GM23338 (cell line): Measurements from ENCODE around the gene GLIPR1. TPM values are rescaled to one million over a fixed set of nuclear protein-coding genes. Genes with fewer than 3 reads are reported as not detected.

Source experiments
- ATAC-seq: fragments of 200-7000 bp; cut with Tn5 transposase; 3 replicates; pipeline ENCODE4 v1.9.1; 2020
- DNase-seq: peaks from one replicate; pipeline ENCODE4 v3.0.0-alpha.2; 2015; ENCODE audit warnings: low spot score
- H2AFZ ChIP-seq: fragments of 200-600 bp; sonication (generic); 2 replicates; pipeline ENCODE4 v1.8.0; 2016; ENCODE audit warnings: antibody characterized with exemption, mild to moderate bottlenecking, moderate library complexity
- H3F3A ChIP-seq: fragments of 200-600 bp; sonication (generic); replicated peaks from 2 replicates; pipeline ENCODE4 v1.8.0; 2017; ENCODE audit warnings: antibody characterized with exemption, mixed run types, low read depth
- H3K27ac ChIP-seq: fragments of 200-600 bp; sonication (generic); 2 replicates; pipeline ENCODE4 v1.6.1; 2016; ENCODE audit warnings: low read depth
- H3K27me3 ChIP-seq: fragments of 200-600 bp; sonication (generic); 2 replicates; pipeline ENCODE4 v1.8.0; 2016; ENCODE audit warnings: mild to moderate bottlenecking, mixed run types, moderate library complexity; ENCODE audit not compliant: insufficient read depth
- H3K36me3 ChIP-seq: fragments of 200-600 bp; sonication (generic); 2 replicates; pipeline ENCODE4 v1.8.0; 2016; ENCODE audit warnings: mild to moderate bottlenecking; ENCODE audit not compliant: insufficient read depth
- H3K4me1 ChIP-seq: fragments of 200-600 bp; sonication (generic); 2 replicates; pipeline ENCODE4 v1.8.0; 2016; ENCODE audit warnings: mild to moderate bottlenecking, moderate library complexity; ENCODE audit not compliant: insufficient read depth
- H3K4me2 ChIP-seq: fragments of 200-600 bp; sonication (generic); 2 replicates; pipeline ENCODE4 v1.7.1; 2017; ENCODE audit warnings: mixed run types
- H3K4me3 ChIP-seq: fragments of 200-600 bp; sonication (generic); 2 replicates; pipeline ENCODE4 v1.6.1; 2016; ENCODE audit warnings: mixed run types
- H3K79me2 ChIP-seq: fragments of 200-600 bp; sonication (generic); replicated peaks from 2 replicates; pipeline ENCODE4 v1.8.0; 2017; ENCODE audit warnings: mild to moderate bottlenecking; ENCODE audit not compliant: insufficient read depth
- H3K9me2 ChIP-seq: fragments of 200-600 bp; sonication (generic); 2 replicates; pipeline ENCODE4 v1.8.0; 2017; ENCODE audit not compliant: insufficient read depth
- H4K20me1 ChIP-seq: fragments of 200-600 bp; sonication (generic); replicated peaks from 2 replicates; pipeline ENCODE4 v1.8.0; 2017; ENCODE audit warnings: mild to moderate bottlenecking; ENCODE audit not compliant: insufficient read depth
- H3K27ac Mint-ChIP-seq: 2 replicates; pipeline ENCODE4 v1.8.0; 2020; ENCODE audit warnings: inconsistent platforms, mild to moderate bottlenecking, moderate library complexity, mixed read lengths
- H3K27me3 Mint-ChIP-seq: 3 replicates; pipeline ENCODE4 v1.8.0; 2022; ENCODE audit warnings: low read depth, mild to moderate bottlenecking, moderate library complexity, mixed read lengths, inconsistent platforms; ENCODE audit not compliant: insufficient read depth, poor library complexity
- H3K36me3 Mint-ChIP-seq: 3 replicates; pipeline ENCODE4 v1.8.0; 2021; ENCODE audit warnings: low read depth, mild to moderate bottlenecking, inconsistent platforms, moderate library complexity, mixed read lengths
- H3K4me1 Mint-ChIP-seq: 3 replicates; pipeline ENCODE4 v1.8.0; 2020; ENCODE audit warnings: mild to moderate bottlenecking, inconsistent platforms, mixed read lengths
- H3K4me3 Mint-ChIP-seq: 3 replicates; pipeline ENCODE4 v1.8.0; 2021; ENCODE audit warnings: moderate library complexity, mild to moderate bottlenecking, inconsistent platforms, mixed read lengths
- H3K9me3 Mint-ChIP-seq: 3 replicates; pipeline ENCODE4 v1.8.0; 2020; ENCODE audit warnings: moderate library complexity, mild to moderate bottlenecking, inconsistent platforms, mixed read lengths
- EZH2 ChIP-seq: fragments of 200-600 bp; sonication (generic); IDR thresholded peaks from one replicate; pipeline ENCODE4 v1.8.0; 2017; ENCODE audit warnings: antibody characterized with exemption, mild to moderate bottlenecking, low read depth; ENCODE audit not compliant: unreplicated experiment
- STAT1 ChIP-seq: IDR thresholded peaks from one replicate; pipeline ENCODE4 v1.6.1; 2016; ENCODE audit warnings: antibody characterized with exemption; ENCODE audit not compliant: unreplicated experiment
- ZNF331 ChIP-seq: fragments of 250-450 bp; sonication (Bioruptor Pico); IDR thresholded peaks from 2 replicates; pipeline ENCODE4 v1.5.0; 2020; ENCODE audit warnings: low read depth, mild to moderate bottlenecking, moderate library complexity
- polyA plus RNA-seq: library from polyadenylated mRNA; unstranded; fragments of >200 nt; fragmentation: Nextera tagmentation; extraction: Ambion mirVana; gene quantifications from 2 replicates; pipeline ENCODE4 v1.2.1, GENCODE V29; 2016
- total RNA-seq: library from RNA; depleted of rRNA; stranded (reverse); fragments of >200 nt; shearing (Covaris generic); gene quantifications from 2 replicates; pipeline ENCODE4 v1.2.3, GENCODE V29; 2014
- TF ChIP-seq, protein P1 (sequence below): fragments of 250-450 bp; sonication (Bioruptor Pico); IDR thresholded peaks from 2 replicates; pipeline ENCODE4 v1.5.0; 2020; ENCODE audit warnings: mild to moderate bottlenecking, moderate library complexity
- TF ChIP-seq, protein P2 (sequence below), 2 experiments: fragments of 200-600 bp in 1 of 2; sonication (generic) in 1 of 2; conservative IDR thresholded peaks; 2 replicates each; pipeline versions ENCODE4 v1.5.1 to v1.6.1; 2016 to 2017; ENCODE audit warnings: antibody characterized with exemption in 2 of 2, low read depth in 2 of 2, mild to moderate bottlenecking in 2 of 2, moderate library complexity in 1 of 2
- TF ChIP-seq, protein P3 (sequence below): IDR thresholded peaks from one replicate; pipeline ENCODE4 v1.6.1; 2018; ENCODE audit warnings: antibody characterized with exemption; ENCODE audit not compliant: unreplicated experiment

The GLIPR1 gene
- total and polyA plus RNA-seq, 2 experiments from 2014 or later, result 0.03 to 6.1 TPM

DNA sequence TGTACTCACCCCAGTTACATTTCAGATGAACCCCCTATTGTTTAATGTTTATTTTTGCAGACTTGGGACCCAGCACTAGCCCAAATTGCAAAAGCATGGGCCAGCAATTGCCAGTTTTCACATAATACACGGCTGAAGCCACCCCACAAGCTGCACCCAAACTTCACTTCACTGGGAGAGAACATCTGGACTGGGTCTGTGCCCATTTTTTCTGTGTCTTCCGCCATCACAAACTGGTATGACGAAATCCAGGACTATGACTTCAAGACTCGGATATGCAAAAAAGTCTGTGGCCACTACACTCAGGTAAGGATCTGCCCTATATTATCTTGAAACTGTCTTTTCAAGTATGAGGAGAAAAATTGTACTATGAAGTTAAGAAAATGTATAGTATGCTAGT is 1.2 kb downstream of the GLIPR1 start (continued):
- TF ChIP-seq, protein P1, sequence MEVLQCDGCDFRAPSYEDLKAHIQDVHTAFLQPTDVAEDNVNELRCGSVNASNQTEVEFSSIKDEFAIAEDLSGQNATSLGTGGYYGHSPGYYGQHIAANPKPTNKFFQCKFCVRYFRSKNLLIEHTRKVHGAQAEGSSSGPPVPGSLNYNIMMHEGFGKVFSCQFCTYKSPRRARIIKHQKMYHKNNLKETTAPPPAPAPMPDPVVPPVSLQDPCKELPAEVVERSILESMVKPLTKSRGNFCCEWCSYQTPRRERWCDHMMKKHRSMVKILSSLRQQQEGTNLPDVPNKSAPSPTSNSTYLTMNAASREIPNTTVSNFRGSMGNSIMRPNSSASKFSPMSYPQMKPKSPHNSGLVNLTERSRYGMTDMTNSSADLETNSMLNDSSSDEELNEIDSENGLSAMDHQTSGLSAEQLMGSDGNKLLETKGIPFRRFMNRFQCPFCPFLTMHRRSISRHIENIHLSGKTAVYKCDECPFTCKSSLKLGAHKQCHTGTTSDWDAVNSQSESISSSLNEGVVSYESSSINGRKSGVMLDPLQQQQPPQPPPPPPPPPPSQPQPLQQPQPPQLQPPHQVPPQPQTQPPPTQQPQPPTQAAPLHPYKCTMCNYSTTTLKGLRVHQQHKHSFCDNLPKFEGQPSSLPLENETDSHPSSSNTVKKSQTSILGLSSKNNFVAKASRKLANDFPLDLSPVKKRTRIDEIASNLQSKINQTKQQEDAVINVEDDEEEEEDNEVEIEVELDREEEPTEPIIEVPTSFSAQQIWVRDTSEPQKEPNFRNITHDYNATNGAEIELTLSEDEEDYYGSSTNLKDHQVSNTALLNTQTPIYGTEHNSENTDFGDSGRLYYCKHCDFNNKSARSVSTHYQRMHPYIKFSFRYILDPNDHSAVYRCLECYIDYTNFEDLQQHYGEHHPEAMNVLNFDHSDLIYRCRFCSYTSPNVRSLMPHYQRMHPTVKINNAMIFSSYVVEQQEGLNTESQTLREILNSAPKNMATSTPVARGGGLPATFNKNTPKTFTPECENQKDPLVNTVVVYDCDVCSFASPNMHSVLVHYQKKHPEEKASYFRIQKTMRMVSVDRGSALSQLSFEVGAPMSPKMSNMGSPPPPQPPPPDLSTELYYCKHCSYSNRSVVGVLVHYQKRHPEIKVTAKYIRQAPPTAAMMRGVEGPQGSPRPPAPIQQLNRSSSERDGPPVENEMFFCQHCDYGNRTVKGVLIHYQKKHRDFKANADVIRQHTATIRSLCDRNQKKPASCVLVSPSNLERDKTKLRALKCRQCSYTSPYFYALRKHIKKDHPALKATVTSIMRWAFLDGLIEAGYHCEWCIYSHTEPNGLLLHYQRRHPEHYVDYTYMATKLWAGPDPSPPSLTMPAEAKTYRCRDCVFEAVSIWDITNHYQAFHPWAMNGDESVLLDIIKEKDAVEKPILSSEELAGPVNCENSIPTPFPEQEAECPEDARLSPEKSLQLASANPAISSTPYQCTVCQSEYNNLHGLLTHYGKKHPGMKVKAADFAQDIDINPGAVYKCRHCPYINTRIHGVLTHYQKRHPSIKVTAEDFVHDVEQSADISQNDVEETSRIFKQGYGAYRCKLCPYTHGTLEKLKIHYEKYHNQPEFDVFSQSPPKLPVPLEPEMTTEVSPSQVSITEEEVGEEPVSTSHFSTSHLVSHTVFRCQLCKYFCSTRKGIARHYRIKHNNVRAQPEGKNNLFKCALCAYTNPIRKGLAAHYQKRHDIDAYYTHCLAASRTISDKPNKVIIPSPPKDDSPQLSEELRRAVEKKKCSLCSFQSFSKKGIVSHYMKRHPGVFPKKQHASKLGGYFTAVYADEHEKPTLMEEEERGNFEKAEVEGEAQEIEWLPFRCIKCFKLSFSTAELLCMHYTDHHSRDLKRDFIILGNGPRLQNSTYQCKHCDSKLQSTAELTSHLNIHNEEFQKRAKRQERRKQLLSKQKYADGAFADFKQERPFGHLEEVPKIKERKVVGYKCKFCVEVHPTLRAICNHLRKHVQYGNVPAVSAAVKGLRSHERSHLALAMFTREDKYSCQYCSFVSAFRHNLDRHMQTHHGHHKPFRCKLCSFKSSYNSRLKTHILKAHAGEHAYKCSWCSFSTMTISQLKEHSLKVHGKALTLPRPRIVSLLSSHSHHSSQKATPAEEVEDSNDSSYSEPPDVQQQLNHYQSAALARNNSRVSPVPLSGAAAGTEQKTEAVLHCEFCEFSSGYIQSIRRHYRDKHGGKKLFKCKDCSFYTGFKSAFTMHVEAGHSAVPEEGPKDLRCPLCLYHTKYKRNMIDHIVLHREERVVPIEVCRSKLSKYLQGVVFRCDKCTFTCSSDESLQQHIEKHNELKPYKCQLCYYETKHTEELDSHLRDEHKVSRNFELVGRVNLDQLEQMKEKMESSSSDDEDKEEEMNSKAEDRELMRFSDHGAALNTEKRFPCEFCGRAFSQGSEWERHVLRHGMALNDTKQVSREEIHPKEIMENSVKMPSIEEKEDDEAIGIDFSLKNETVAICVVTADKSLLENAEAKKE (CRISPR knock-in tag), result no peak
- TF ChIP-seq ZNF331 (no peak), STAT1 (no peak)

DNA sequence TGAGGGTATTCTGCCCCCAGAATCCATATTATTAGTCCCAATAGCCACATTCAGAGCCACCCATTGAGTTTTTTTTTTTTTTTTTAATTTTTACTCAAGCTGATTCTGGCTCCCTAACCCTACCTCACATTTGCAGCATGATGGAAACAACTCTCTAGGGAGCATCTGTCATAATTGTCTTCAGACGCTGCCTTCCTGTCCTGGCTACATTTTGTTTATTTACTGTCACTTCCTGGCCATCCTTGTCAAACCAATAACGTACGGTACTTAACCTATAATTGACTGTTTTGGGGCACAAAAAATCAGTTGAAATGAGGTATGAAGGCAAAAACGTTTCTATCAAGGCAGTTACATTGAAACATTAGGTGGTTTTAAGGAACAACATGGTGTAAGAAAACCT is 2.1 kb downstream of the GLIPR1 start:
- Histone ChIP-seq H3K9me2 (no peaks in the 10 kb centered on the region), H3K4me3 (no peak overlapping the region), H3K36me3 (no peaks in the 10 kb centered on the region), H3K4me1 (peaks cover 12% of the 10 kb centered on the region), H3K27me3 (no peaks in the 10 kb centered on the region), H3K4me2 (no peak overlapping the region), H3K27ac (no peak overlapping the region), H3K79me2 (no peaks in the 10 kb centered on the region), H4K20me1 (no peaks in the 10 kb centered on the region), H2AFZ (no peak overlapping the region), H3F3A (no peaks in the 10 kb centered on the region)
- TF ChIP-seq ZNF331 (no peak), EZH2 (no peak)
- no peak for DNase-seq
- Mint-ChIP-seq H3K36me3 (no peaks in the 10 kb centered on the region), H3K4me1 (peaks cover 30% of the 10 kb centered on the region), H3K4me3 (no peak overlapping the region), H3K27me3 (no peaks in the 10 kb centered on the region), H3K27ac (no peak overlapping the region), H3K9me3 (no peaks in the 10 kb centered on the region)
- no peak for ATAC-seq

DNA sequence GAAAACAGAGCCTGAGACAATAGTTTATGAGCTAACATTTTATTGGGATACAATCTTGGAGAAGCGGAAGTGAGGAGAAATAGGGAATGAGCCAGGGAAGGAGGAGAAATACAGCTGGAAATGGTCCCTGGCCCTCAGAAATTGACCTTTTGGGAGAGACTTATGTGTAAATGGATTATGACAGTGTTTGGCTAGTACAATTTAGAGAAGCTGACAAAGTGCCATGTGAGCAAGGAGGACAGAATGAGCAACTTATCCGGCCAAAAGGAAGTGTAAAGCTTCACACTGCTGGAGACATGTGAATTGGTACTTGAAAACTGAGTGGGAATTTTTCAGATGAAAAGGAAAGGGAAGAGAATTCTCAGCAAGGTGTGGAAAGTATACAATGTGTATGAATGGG is 2.9 kb downstream of the GLIPR1 start:
- Mint-ChIP-seq H3K27ac (peak overlapping the region; percentile 1; the same call in 1 of the 2 replicates), H3K4me1 (peaks cover 31% of the 10 kb centered on the region), H3K27me3 (no peaks in the 10 kb centered on the region), H3K36me3 (no peaks in the 10 kb centered on the region), H3K9me3 (no peaks in the 10 kb centered on the region), H3K4me3 (no peak overlapping the region)
- H3K36me3 ChIP-seq, result no peaks in the 10 kb centered on the region
- no peaks in the 10 kb centered on the region for H3K27me3 ChIP-seq
- H3K4me1 ChIP-seq, result peaks cover 12% of the 10 kb centered on the region
- H3K27ac ChIP-seq, result no peak overlapping the region
- H3K4me2 ChIP-seq, result no peak overlapping the region
- H3K79me2 ChIP-seq, result no peaks in the 10 kb centered on the region
- TF ChIP-seq EZH2, result no peak
- TF ChIP-seq, protein P2, sequence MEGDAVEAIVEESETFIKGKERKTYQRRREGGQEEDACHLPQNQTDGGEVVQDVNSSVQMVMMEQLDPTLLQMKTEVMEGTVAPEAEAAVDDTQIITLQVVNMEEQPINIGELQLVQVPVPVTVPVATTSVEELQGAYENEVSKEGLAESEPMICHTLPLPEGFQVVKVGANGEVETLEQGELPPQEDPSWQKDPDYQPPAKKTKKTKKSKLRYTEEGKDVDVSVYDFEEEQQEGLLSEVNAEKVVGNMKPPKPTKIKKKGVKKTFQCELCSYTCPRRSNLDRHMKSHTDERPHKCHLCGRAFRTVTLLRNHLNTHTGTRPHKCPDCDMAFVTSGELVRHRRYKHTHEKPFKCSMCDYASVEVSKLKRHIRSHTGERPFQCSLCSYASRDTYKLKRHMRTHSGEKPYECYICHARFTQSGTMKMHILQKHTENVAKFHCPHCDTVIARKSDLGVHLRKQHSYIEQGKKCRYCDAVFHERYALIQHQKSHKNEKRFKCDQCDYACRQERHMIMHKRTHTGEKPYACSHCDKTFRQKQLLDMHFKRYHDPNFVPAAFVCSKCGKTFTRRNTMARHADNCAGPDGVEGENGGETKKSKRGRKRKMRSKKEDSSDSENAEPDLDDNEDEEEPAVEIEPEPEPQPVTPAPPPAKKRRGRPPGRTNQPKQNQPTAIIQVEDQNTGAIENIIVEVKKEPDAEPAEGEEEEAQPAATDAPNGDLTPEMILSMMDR (conservative IDR thresholded peaks at IDR 0.05; ENCODE audit: low read depth in 2 of 2), result no peak
- TF ChIP-seq, protein P3, sequence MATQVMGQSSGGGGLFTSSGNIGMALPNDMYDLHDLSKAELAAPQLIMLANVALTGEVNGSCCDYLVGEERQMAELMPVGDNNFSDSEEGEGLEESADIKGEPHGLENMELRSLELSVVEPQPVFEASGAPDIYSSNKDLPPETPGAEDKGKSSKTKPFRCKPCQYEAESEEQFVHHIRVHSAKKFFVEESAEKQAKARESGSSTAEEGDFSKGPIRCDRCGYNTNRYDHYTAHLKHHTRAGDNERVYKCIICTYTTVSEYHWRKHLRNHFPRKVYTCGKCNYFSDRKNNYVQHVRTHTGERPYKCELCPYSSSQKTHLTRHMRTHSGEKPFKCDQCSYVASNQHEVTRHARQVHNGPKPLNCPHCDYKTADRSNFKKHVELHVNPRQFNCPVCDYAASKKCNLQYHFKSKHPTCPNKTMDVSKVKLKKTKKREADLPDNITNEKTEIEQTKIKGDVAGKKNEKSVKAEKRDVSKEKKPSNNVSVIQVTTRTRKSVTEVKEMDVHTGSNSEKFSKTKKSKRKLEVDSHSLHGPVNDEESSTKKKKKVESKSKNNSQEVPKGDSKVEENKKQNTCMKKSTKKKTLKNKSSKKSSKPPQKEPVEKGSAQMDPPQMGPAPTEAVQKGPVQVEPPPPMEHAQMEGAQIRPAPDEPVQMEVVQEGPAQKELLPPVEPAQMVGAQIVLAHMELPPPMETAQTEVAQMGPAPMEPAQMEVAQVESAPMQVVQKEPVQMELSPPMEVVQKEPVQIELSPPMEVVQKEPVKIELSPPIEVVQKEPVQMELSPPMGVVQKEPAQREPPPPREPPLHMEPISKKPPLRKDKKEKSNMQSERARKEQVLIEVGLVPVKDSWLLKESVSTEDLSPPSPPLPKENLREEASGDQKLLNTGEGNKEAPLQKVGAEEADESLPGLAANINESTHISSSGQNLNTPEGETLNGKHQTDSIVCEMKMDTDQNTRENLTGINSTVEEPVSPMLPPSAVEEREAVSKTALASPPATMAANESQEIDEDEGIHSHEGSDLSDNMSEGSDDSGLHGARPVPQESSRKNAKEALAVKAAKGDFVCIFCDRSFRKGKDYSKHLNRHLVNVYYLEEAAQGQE, result no peak
- no peaks in the 10 kb centered on the region for H3F3A ChIP-seq
- no peak for ATAC-seq
- no peak overlapping the region for H3K4me3 ChIP-seq
- H4K20me1 ChIP-seq, result no peaks in the 10 kb centered on the region
- H2AFZ ChIP-seq, result no peak overlapping the region
- no peaks in the 10 kb centered on the region for H3K9me2 ChIP-seq
- no peak for DNase-seq
